HepG2 (cell line): ENCODE measurements around the gene SLC7A6OS. TPM values are rescaled to one million over a fixed set of nuclear protein-coding genes. Genes with fewer than 3 reads are reported as not detected.

Experiments
- AGO1 ChIP-seq: fragments of 200-400 bp; formaldehyde crosslinking; IDR thresholded peaks from 2 replicates; pipeline ENCODE4 v1.6.1; 2017; ENCODE audit warnings: mild to moderate bottlenecking, low read depth, low read length, moderate library complexity; ENCODE audit not compliant: poor library complexity, severe bottlenecking
- CHCHD3 ChIP-seq: sonication (generic); formaldehyde crosslinking; IDR thresholded peaks from 2 replicates; pipeline ENCODE4 v1.8.0; 2022; ENCODE audit warnings: mild to moderate bottlenecking, missing genetic modification reagents, moderate library complexity
- DMAP1 ChIP-seq: IDR thresholded peaks from 2 replicates; pipeline ENCODE4 v1.6.1; 2016
- DZIP1 ChIP-seq: sonication (generic); formaldehyde crosslinking; IDR thresholded peaks from 2 replicates; pipeline ENCODE4 v1.5.0; 2020; ENCODE audit warnings: mild to moderate bottlenecking, missing genetic modification reagents
- JUN ChIP-seq: sonication (generic); formaldehyde crosslinking; IDR thresholded peaks from 2 replicates; pipeline ENCODE4 v1.4.0; 2020; ENCODE audit warnings: mild to moderate bottlenecking, missing genetic modification reagents
- MED8 ChIP-seq: sonication (generic); formaldehyde crosslinking; IDR thresholded peaks from 2 replicates; pipeline ENCODE4 v1.8.1; 2023; ENCODE audit warnings: mild to moderate bottlenecking, missing genetic modification reagents; ENCODE audit not compliant: insufficient replicate concordance
- PAWR ChIP-seq: sonication (generic); formaldehyde crosslinking; IDR thresholded peaks from 2 replicates; pipeline ENCODE4 v1.4.0; 2020; ENCODE audit warnings: missing genetic modification reagents, mild to moderate bottlenecking, borderline replicate concordance
- RNF219 ChIP-seq: sonication (generic); formaldehyde crosslinking; IDR thresholded peaks from 2 replicates; pipeline ENCODE4 v1.5.0; 2020; ENCODE audit warnings: mild to moderate bottlenecking, missing genetic modification reagents
- SIX4 ChIP-seq: sonication (generic); formaldehyde crosslinking; IDR thresholded peaks from 2 replicates; pipeline ENCODE4 v1.4.0; 2020; ENCODE audit warnings: missing genetic modification reagents
- SP140L ChIP-seq: sonication (generic); formaldehyde crosslinking; IDR thresholded peaks from 2 replicates; pipeline ENCODE4 v1.4.0; 2020; ENCODE audit warnings: missing genetic modification reagents, borderline replicate concordance
- TAF1 ChIP-seq: sonication (generic); formaldehyde crosslinking; IDR thresholded peaks from 2 replicates; pipeline ENCODE4 v1.4.0; 2020; ENCODE audit warnings: missing genetic modification reagents
- TBL1XR1 ChIP-seq: fragments of 150-350 bp; IDR thresholded peaks from 2 replicates; pipeline ENCODE4 v1.6.1; 2014; ENCODE audit warnings: borderline replicate concordance, low read length; ENCODE audit not compliant: partially characterized antibody
- ZBTB8A ChIP-seq: sonication (generic); formaldehyde crosslinking; IDR thresholded peaks from 2 replicates; pipeline ENCODE4 v1.4.0; 2020; ENCODE audit warnings: mild to moderate bottlenecking, low read depth, missing genetic modification reagents, borderline replicate concordance
- ZNF138 ChIP-seq: sonication (generic); formaldehyde crosslinking; IDR thresholded peaks from 2 replicates; pipeline ENCODE4 v1.5.0; 2020; ENCODE audit warnings: mild to moderate bottlenecking, low read depth, missing genetic modification reagents
- ZNF234 ChIP-seq: sonication (generic); formaldehyde crosslinking; conservative IDR thresholded peaks from 2 replicates; pipeline ENCODE4 v1.5.1; 2020; ENCODE audit warnings: mild to moderate bottlenecking, missing genetic modification reagents
- ZNF550 ChIP-seq: sonication (generic); formaldehyde crosslinking; IDR thresholded peaks from 2 replicates; pipeline ENCODE4 v1.4.0; 2020; ENCODE audit warnings: mild to moderate bottlenecking, missing genetic modification reagents, borderline replicate concordance
- ZNF562 ChIP-seq: sonication (generic); formaldehyde crosslinking; IDR thresholded peaks from 2 replicates; pipeline ENCODE4 v1.8.0; 2022; ENCODE audit warnings: missing genetic modification reagents, borderline replicate concordance
- ZNF616 ChIP-seq: sonication (generic); formaldehyde crosslinking; IDR thresholded peaks from 2 replicates; pipeline ENCODE4 v1.5.0; 2020; ENCODE audit warnings: low read depth, mild to moderate bottlenecking, missing genetic modification reagents
- ZNF672 ChIP-seq: sonication (generic); formaldehyde crosslinking; IDR thresholded peaks from 2 replicates; pipeline ENCODE4 v1.8.1; 2022; ENCODE audit warnings: missing genetic modification reagents
- ZNF678 ChIP-seq: sonication (generic); formaldehyde crosslinking; IDR thresholded peaks from 2 replicates; pipeline ENCODE4 v1.4.0; 2020; ENCODE audit warnings: mild to moderate bottlenecking, missing genetic modification reagents
- ZNF775 ChIP-seq: sonication (generic); formaldehyde crosslinking; IDR thresholded peaks from 2 replicates; pipeline ENCODE4 v1.4.0; 2020; ENCODE audit warnings: missing genetic modification reagents, mild to moderate bottlenecking, moderate library complexity, borderline replicate concordance
- ZSCAN25 ChIP-seq: sonication (generic); formaldehyde crosslinking; IDR thresholded peaks from 2 replicates; pipeline ENCODE4 v1.8.0; 2022; ENCODE audit warnings: mild to moderate bottlenecking, missing genetic modification reagents
- polyA plus RNA-seq, 8 experiments: library from polyadenylated mRNA; depleted of rRNA in 3 of 8; stranded (reverse) in 7 of 8; unstranded in 1 of 8; fragments of >200 nt; fragmentation: Illumina TruSeq in 4 of 8; extraction: Trizol in 4 of 8; gene quantifications; 2 replicates each; pipeline versions ENCODE4 v1.2.1 to v1.2.3, GENCODE V29; 2011 to 2016; ENCODE audit warnings: low read depth in 4 of 8, missing spikeins in 1 of 8, mixed read lengths in 1 of 8; ENCODE audit not compliant: insufficient read depth in 1 of 8
- total RNA-seq, 5 experiments: library from RNA; depleted of rRNA; stranded (reverse); fragments of >200 nt; fragmentation: Illumina TruSeq; extraction: Trizol; gene quantifications; 2 replicates each; pipeline ENCODE4 v1.2.3, GENCODE V29; 2016; ENCODE audit warnings: low read depth in 1 of 5
- TF ChIP-seq, protein P1 (sequence below): IDR thresholded peaks from 2 replicates; pipeline ENCODE4 v1.6.1; 2016; ENCODE audit warnings: low read depth

Gene SLC7A6OS
- total and polyA plus RNA-seq, 2 of the 13 experiments (the other 11 are each of a cell fraction or from before 2014, with no cell fraction given) = 11.2 to 21.5 TPM

DNA sequence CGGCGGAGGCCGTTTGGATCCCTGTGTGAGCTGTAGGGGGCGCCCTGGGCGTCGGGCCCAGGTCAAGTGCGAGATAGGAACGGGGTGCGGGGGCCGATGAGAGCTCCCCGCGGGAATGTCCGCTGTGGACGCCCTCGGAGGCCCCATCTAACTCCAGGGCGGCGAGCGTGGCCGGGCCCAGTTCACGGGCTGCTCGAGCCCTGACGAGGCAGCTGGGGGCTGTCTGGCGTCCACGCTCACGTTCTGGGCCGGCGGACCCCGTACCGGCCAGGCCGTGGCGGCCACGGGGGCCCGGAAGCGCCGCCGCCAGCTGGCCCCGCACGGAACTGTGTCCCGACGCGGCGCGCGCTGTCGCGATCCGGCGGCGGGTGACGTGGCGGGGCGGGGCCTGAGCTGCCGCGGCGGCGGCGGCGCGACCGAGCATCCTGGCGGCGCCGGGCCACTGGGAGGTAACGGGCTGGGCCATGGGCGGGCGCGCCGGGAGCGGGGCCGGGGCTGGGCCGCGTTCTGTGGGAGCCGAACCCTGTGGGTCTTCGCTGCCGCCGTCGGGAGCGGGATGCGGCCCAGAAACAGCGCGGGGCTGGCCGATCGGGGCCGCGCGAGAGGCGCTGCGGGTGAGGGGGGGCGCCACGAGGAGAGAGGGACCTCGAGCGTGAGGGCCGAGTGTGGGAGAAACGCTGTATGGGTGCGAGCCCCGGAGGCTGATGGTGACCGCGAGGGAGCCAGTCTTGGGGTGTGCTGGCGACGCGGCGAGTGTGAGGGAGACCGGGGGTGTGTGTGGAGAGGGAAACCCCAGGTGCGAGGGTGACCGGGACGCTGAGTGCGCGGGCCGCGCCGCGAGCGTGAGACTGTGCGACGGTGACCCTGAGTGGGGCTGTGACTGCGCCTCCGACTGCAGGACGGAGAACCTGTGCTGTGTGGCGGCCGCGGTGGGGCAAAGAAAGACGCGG lies 46.3 kb downstream of the SLC7A6OS start, which contains the start of gene SLC7A6 (continued):
- TF ChIP-seq DZIP1 (peak; percentile 65), ZNF672 (no peak), PAWR (CRISPR knock-in tag) (peak; percentile 89; the same call in 1 of the 2 replicates), ZNF562 (CRISPR knock-in tag) (0 out of 2 replicates have a peak, but pooled peaks have one; percentile 22), CHCHD3 (CRISPR knock-in tag) (no peak), JUN (CRISPR knock-in tag) (no peak), ZSCAN25 (CRISPR knock-in tag) (0 out of 2 replicates have a peak, but pooled peaks have one; percentile 12), ZNF234 (CRISPR knock-in tag) (peak; percentile 74; the same call in 1 of the 2 replicates), MED8 (CRISPR knock-in tag) (no peak), SP140L (no peak), ZNF678 (no peak), ZNF550 (0 out of 2 replicates have a peak, but pooled peaks have one; percentile 50), RNF219 (peak; percentile 24; the same call in 1 of the 2 replicates), SIX4 (no peak), ZNF138 (CRISPR knock-in tag) (peak; percentile 86; the same call in 1 of the 2 replicates), AGO1 (peak; percentile 80), TBL1XR1 (peak; percentile 26), ZBTB8A (CRISPR knock-in tag) (no peak), TAF1 (peak; percentile 50), DMAP1 (CRISPR knock-in tag) (peak; percentile 25; the same call in 1 of the 2 replicates), ZNF775 (no peak), ZNF616 (CRISPR knock-in tag) (peak; percentile 87; the same call in 1 of the 2 replicates)
- TF ChIP-seq, protein P1, sequence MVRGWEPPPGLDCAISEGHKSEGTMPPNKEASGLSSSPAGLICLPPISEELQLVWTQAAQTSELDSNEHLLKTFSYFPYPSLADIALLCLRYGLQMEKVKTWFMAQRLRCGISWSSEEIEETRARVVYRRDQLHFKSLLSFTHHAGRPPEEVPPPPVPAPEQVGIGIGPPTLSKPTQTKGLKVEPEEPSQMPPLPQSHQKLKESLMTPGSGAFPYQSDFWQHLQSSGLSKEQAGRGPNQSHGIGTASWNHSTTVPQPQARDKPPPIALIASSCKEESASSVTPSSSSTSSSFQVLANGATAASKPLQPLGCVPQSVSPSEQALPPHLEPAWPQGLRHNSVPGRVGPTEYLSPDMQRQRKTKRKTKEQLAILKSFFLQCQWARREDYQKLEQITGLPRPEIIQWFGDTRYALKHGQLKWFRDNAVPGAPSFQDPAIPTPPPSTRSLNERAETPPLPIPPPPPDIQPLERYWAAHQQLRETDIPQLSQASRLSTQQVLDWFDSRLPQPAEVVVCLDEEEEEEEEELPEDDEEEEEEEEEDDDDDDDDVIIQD (CRISPR knock-in tag) = no peak; the same call in 1 of the 2 replicates
